PFSK-1 (cell line): ENCODE measurements around the gene BCLAF1.

ENCODE experiments used
- FOXP2 ChIP-seq: optimal IDR thresholded peaks from 2 replicates; pipeline ENCODE3; 2011; ENCODE audit warnings: borderline replicate concordance, control low read depth, inconsistent platforms; ENCODE audit not compliant: insufficient read depth; ENCODE audit errors: extremely low read length, extremely low read depth
- POLR2AphosphoS5 ChIP-seq: IDR thresholded peaks from 2 replicates; pipeline ENCODE4 v1.6.1; 2012; ENCODE audit warnings: low read depth, mild to moderate bottlenecking, control low read depth, low read length, moderate library complexity
- SIN3A ChIP-seq: IDR thresholded peaks from 2 replicates; pipeline ENCODE4 v1.6.1; 2012; ENCODE audit warnings: mild to moderate bottlenecking, low read length, moderate library complexity, borderline replicate concordance; ENCODE audit not compliant: insufficient read depth
- TAF1 ChIP-seq: IDR thresholded peaks from 2 replicates; pipeline ENCODE4 v1.6.1; 2012; ENCODE audit warnings: low read length, control low read depth, borderline replicate concordance; ENCODE audit not compliant: insufficient read depth
- TF ChIP-seq, protein P1 (sequence below), 2 experiments: IDR thresholded peaks; 2 replicates each; pipeline versions ENCODE4 v1.6.1 to v1.8.0; 2011 to 2012; ENCODE audit warnings: low read depth in 2 of 2, low read length in 2 of 2, control low read depth in 1 of 2, inconsistent platforms in 1 of 2, mild to moderate bottlenecking in 1 of 2, moderate library complexity in 1 of 2; ENCODE audit not compliant: insufficient read depth in 1 of 2

The BCLAF1 gene

DNA sequence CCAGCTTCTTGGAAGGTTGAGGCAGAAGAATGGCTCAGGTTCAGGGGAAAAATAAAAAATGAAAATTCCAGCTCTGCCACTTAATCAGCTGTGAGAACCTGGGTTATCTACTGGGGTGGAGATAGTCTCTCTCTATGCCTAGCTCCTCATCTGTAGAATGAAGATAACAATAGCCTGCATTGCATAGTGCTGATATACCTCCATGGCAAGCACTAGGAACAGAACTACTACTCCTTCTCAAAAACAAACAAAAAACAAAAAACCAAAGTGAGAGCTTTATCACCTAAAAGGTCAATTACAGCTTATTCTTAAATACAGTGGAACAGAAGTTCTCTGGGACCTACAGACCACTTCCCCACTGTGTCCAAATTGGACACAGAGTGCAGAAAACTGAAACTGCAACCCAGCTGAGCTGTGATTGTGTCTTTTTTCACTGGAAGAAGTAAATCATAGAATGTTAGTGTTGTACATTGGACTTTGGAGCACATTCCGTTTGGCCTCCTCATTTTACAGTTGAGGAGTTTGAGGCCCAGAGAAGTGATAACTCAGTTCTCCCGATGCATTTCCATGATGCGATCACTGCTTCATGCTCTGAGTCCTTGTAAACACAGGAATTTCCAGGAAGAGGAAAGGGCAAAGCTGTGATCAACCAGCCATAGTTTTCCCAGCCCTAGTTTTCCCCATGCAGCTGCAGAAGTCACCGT is 62.8 kb downstream of the BCLAF1 start:
- TF ChIP-seq SIN3A: no peak
- TF ChIP-seq FOXP2: no peak
- TF ChIP-seq, protein P1, sequence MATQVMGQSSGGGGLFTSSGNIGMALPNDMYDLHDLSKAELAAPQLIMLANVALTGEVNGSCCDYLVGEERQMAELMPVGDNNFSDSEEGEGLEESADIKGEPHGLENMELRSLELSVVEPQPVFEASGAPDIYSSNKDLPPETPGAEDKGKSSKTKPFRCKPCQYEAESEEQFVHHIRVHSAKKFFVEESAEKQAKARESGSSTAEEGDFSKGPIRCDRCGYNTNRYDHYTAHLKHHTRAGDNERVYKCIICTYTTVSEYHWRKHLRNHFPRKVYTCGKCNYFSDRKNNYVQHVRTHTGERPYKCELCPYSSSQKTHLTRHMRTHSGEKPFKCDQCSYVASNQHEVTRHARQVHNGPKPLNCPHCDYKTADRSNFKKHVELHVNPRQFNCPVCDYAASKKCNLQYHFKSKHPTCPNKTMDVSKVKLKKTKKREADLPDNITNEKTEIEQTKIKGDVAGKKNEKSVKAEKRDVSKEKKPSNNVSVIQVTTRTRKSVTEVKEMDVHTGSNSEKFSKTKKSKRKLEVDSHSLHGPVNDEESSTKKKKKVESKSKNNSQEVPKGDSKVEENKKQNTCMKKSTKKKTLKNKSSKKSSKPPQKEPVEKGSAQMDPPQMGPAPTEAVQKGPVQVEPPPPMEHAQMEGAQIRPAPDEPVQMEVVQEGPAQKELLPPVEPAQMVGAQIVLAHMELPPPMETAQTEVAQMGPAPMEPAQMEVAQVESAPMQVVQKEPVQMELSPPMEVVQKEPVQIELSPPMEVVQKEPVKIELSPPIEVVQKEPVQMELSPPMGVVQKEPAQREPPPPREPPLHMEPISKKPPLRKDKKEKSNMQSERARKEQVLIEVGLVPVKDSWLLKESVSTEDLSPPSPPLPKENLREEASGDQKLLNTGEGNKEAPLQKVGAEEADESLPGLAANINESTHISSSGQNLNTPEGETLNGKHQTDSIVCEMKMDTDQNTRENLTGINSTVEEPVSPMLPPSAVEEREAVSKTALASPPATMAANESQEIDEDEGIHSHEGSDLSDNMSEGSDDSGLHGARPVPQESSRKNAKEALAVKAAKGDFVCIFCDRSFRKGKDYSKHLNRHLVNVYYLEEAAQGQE (IDR thresholded peaks at IDR 0.05; ENCODE audit: insufficient read depth in 1 of 2, low read depth in 2 of 2, low read length in 2 of 2): no peak
- TF ChIP-seq POLR2AphosphoS5: no peak
- TF ChIP-seq TAF1: no peak

DNA sequence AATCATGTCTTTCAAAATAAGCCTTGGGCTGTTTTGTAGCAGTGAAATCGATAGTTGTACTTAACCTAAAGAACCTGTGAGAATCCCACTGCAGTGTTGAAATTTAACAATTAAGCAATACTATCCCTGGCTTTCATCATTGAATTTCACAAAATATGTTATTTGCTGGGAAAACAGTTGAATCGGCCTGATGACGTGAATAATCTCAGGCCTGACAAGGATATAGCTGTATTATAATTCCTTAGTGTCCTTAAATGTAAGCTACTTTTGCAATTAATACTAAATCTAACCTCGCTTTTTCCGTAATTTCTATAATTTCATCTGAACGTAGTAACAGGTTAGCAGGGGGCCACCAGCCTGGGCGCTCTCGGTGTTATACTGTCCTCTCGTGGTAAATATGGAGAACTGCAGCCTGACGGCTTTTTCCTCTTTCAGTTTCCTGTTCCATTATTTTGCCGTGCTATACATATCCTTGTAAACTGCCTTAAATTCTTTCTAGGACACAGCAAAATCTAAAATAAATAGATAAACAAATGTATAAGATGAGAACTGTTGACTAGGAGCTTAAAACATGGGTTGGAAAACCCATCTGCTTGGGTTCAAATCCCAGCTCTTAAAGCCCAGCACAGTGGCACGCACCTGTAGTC is 63.5 kb downstream of the BCLAF1 start:
- TF ChIP-seq TAF1 (no peak), SIN3A (no peak), POLR2AphosphoS5 (no peak), FOXP2 (no peak)
- TF ChIP-seq, protein P1 (IDR thresholded peaks at IDR 0.05; ENCODE audit: insufficient read depth in 1 of 2, low read depth in 2 of 2, low read length in 2 of 2): no peak

DNA sequence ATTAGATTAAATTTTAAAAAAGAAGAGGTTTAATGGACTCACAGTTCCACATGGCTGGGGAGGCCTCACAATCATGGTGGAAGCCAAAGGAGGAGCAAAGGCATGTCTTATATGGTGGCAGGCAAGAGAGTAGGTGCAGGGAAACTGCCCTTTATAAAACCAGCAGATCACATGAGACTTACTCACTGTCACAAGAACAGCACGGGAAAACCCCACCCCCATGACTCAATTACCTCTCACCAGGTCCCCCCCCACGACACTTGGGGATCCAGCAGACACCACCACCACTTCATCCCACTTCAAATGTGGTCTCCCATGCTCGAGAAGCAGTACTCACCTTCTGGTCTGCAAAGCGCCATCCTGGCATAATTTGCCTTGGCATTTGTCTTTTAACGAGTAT is 64.2 kb downstream of the BCLAF1 start:
- TF ChIP-seq, protein P1 (IDR thresholded peaks at IDR 0.05; ENCODE audit: insufficient read depth in 1 of 2, low read depth in 2 of 2, low read length in 2 of 2): no peak
- TF ChIP-seq TAF1 (no peak), POLR2AphosphoS5 (no peak), FOXP2 (no peak), SIN3A (no peak)

DNA sequence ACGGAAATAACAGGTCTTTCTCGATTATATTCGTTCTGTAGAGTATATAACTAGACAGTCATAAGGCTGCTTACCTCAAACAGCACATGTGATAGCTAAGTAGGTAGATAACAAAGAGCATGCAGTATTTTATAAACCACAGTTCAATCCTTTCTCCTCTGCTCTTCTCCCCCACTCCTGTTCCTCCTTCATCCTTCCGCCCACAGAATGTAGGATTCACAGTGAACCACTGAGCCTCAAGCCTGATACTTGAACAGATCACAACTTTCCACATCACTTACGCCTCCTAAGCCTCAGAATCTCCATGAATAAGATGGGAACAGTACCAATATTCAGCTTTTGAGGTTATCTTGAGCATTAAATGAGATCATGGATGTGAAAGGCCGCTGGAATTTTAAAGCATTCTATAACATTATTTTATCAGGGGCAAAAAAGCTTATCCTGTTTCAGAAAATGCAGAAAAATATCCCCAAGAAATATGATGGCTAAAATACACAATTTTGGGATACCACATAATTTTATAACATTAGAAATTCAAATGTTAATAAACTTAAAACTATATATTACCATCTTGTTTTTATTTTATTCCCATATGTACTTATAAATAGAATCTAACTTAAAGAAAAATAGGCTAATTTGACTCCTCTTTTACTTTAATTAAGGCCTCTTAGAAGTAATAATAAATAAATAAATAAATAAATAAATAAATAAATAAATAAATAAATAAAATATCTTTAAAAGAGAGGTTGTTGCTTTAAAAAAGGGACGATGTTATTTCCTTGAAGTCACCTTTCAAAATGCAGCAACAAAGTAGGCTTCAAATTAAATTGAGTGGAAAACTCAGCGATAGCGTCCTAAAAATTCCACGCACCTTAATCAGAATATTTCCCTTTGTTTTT is 72.9 kb downstream of the BCLAF1 start:
- TF ChIP-seq POLR2AphosphoS5 (no peak), FOXP2 (no peak)

DNA sequence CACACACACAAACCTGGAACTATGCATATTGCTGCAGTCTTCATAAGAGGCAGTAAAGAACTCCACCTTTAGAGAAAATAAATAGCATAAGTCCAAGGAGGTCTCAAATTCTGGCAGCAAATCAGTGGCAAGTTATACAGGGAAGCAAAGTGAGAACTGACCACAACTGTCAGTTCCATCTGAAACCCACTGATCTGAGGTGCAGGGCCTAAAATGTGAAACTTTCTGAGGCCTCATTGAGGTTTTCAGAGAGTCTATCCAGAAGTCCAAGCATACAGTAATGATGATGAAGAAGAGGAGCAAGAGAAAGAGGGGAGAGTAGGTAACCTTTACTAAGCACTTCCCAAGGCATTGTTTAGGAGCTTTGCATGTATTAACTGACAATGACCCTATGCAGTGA is 75.8 kb downstream of the BCLAF1 start:
- TF ChIP-seq, protein P1 (IDR thresholded peaks at IDR 0.05; ENCODE audit: insufficient read depth in 1 of 2, low read depth in 2 of 2, low read length in 2 of 2): no peak
- TF ChIP-seq SIN3A (no peak), FOXP2 (no peak), TAF1 (no peak), POLR2AphosphoS5 (no peak)
